K562 treated with DMSO at 1 percent for 24 hours (cell line): ENCODE data around the gene SFMBT1. TPM values are rescaled to one million over a fixed set of nuclear protein-coding genes. Genes with fewer than 3 reads are reported as not detected.

ENCODE experiments used
- total RNA-seq: library from RNA; unstranded; fragments of 300-600 nt; gene quantifications from 2 replicates; pipeline ENCODE4 v1.2.3, GENCODE V29; 2022; ENCODE audit warnings: low read depth; ENCODE audit not compliant: insufficient read depth

Gene SFMBT1
- 4.5 and 11.2 TPM in 2 replicates for total RNA-seq

DNA sequence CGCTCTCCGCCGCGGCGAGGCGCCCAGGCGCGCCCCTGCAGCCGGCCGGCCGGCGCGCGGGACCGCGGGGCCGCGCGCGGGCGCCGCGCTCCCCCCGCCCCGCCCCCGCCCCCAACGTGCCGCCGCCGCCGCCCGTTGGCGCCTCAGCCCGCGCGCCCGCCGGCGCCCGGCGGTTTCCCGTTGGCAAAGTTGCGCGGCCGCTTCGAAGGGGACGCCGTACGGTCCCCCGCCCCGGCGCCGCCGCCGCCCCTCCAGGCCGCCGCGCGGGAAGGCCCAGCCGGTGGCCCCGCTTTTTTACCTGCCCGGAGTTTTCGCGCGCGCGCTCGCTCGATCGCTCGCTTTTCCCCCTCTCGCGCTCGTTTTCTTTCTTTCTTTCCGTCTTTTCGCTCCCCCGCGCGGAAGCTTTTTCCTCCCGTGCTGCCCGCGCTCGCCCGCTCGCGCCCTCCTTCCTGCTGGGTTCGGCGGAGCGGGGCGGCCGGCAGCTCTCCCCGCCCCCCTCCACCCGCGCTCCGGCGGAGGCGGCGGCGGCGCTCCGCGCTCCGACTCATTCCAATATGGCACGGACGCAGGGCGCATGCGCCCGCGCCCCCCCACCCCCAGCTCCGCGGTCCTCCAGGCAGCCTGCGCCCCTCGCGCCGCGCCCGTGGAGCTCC is at the start of gene SFMBT1:
SFMBT1 (minus strand) TSS at position 556 of the 653 bp plus-strand sequence. CDS start 76,945 bp downstream, outside the sequence.

DNA sequence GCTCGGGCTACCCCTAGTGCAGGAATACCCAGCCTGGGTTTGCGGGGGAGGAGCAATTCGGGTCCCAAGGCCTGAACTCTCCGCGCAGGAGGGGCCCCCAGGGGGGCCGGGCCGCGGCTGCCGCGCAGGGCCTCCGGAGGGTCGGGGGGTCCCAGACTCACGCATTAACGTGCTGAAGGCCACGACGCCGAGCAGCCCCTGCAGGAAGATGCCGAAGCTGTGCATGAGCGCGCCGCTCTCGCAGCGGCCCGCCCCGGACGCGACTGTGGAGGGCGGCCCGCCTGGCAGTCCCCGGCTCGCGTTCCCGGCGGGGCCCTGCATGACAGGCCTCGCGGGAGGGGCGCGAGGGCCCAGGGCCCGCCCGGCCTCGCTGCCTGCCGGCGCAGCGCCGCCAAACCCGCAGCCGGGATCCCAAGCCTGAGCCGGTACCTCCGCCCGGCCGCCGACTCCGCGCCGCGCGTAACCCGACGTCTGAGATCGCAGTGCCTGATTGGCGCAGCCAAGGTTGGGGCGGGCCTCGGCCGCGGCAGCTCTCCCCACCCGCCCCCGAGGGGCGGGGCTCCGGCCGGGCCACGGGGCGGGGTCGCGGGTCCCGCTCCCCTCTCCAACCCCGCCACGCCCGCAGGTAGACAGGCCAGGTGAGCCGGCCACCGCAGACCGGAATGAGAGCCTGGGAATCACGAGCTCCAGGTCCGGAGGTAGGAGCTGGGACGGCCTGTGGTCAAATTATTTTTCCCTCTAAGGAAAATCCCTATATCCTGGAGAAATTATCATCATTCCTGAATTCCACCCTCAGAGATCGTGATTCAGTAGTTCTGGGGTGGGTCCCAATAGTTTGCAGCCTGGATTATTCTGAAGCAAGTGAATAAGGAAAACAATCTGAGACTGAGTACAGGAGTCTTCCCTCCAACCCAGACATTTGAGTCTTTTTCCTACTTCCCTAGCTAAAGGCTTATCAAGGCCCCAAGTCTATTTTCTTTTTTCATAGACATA is 148.4 kb downstream of the SFMBT1 start, which contains the start of gene STIMATE:
STIMATE (minus strand) TSS at position 419 of the 993 bp plus-strand sequence; CDS start at position 321, 98 bp downstream.

Other genes starting within 250 kb of the SFMBT1 start
- 0.29 and 1.4 TPM in 2 replicates for gene ITIH4, start 215.4 kb downstream of the SFMBT1 start, total RNA-seq
- 3.5 and 4.2 TPM in 2 replicates for gene MUSTN1, start 211.1 kb downstream of the SFMBT1 start, total RNA-seq
- 14.3 and 23.2 TPM in 2 replicates for gene STIMATE, start 148.5 kb downstream of the SFMBT1 start, total RNA-seq
- 9.5 and 11.7 TPM in 2 replicates for gene RFT1, start 84.4 kb upstream of the SFMBT1 start, total RNA-seq
- gene PRKCD, start 115.1 kb upstream of the SFMBT1 start, total RNA-seq: 15.6 and 16.6 TPM in 2 replicates
- gene TKT, start 209.9 kb upstream of the SFMBT1 start, total RNA-seq: 295 and 306 TPM in 2 replicates